ENCODE measurements around the gene GULP1. TPM values are rescaled to one million over a fixed set of nuclear protein-coding genes. Genes with fewer than 3 reads are reported as not detected.

GULP1 gene
- total and polyA plus RNA-seq, 2 experiments from 2014 or later: 28.3 to 41.2 TPM

DNA sequence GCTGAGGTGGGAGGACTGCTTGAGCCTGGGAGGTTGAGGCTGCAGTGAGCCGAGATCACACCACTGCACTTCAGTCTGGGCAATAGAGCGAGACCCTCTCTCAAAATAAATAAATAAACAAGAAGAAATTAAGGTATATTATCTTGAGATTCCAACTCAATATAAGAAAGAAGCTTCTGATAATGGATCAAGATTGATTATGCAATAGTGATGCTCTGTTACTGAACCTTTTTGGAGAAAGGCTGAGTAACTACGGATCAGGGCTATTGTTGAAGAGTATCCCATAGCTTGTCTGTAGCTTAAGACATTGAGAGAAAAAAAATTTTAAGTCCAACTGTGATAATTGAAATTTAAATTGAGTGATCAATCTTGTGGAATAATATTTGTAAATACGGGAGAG, 17.7 kb downstream of the GULP1 start:
- TF ChIP-seq CTCF (IDR thresholded peaks at IDR 0.05; ENCODE audit: low read depth, low read length): no peak
- no peak for DNase-seq (ENCODE audit: low read depth in 1 of 2, low spot score in 1 of 2)

GRCh38 chr2:188314314-188315054, 22.8 kb downstream of the GULP1 start:
- no peaks in the 10 kb centered on the region for H3K27me3 ChIP-seq
- no peak overlapping the region for H3K4me3 ChIP-seq
- H3K36me3 ChIP-seq: no peaks in the 10 kb centered on the region
- no peak for TF ChIP-seq CTCF (IDR thresholded peaks at IDR 0.05; ENCODE audit: low read depth, low read length)
- H3K27ac ChIP-seq: no peak overlapping the region
- H3K4me1 ChIP-seq (ENCODE audit: low read depth): no peaks in the 10 kb centered on the region
- H3K9me3 ChIP-seq (ENCODE audit: low read depth): no peaks in the 10 kb centered on the region
- peak in 1 of 2 donors; percentile 40 for DNase-seq (ENCODE audit: low read depth in 1 of 2, low spot score in 1 of 2)

More for the DNA sequence above, 17.7 kb downstream of the GULP1 start:
- Histone ChIP-seq H3K36me3 (no peaks in the 10 kb centered on the region), H3K4me1 (ENCODE audit: low read depth) (no peaks in the 10 kb centered on the region), H3K27me3 (no peaks in the 10 kb centered on the region), H3K4me3 (no peak overlapping the region), H3K9me3 (ENCODE audit: low read depth) (no peaks in the 10 kb centered on the region), H3K27ac (no peak overlapping the region)

GRCh38 chr2:188315750-188316149, 24.1 kb downstream of the GULP1 start:
- Histone ChIP-seq H3K4me1 (ENCODE audit: low read depth) (no peaks in the 10 kb centered on the region), H3K4me3 (no peak overlapping the region), H3K27ac (no peak overlapping the region), H3K36me3 (no peaks in the 10 kb centered on the region), H3K9me3 (ENCODE audit: low read depth) (no peaks in the 10 kb centered on the region), H3K27me3 (no peaks in the 10 kb centered on the region)
- no peak for TF ChIP-seq CTCF (IDR thresholded peaks at IDR 0.05; ENCODE audit: low read depth, low read length)
- no peak for DNase-seq (ENCODE audit: low read depth in 1 of 2, low spot score in 1 of 2)

DNA sequence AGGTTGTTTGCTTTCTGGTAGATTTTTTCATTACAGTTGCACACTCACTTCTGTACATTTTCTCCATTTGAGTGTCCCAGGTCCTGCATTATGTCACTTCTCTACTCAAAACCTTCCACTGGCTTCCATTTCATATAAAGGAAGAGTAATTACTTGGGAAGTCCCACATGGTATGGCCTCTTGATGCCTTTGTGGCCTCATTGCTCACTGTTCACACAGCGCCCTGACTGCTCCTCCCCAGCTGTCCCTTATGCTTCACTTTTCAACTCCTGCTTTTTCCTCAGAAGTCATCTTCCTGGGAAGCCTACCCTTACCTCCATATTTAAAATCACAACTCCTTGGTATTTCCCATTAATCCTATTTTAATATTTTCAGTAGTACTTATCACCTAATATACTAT, 24.7 kb downstream of the GULP1 start:
- no peak overlapping the region for H3K27ac ChIP-seq

GRCh38 chr2:188316791-188317423, 25.2 kb downstream of the GULP1 start:
- no peaks in the 10 kb centered on the region for H3K27me3 ChIP-seq
- no peaks in the 10 kb centered on the region for H3K9me3 ChIP-seq (ENCODE audit: low read depth)
- DNase-seq (ENCODE audit: low read depth in 1 of 2, low spot score in 1 of 2): no peak
- no peaks in the 10 kb centered on the region for H3K4me1 ChIP-seq (ENCODE audit: low read depth)
- no peak for TF ChIP-seq CTCF (IDR thresholded peaks at IDR 0.05; ENCODE audit: low read depth, low read length)
- H3K27ac ChIP-seq: no peak overlapping the region
- H3K36me3 ChIP-seq: no peaks in the 10 kb centered on the region
- no peak overlapping the region for H3K4me3 ChIP-seq

More for the DNA sequence above, 24.7 kb downstream of the GULP1 start:
- no peak for TF ChIP-seq CTCF (IDR thresholded peaks at IDR 0.05; ENCODE audit: low read depth, low read length)
- no peaks in the 10 kb centered on the region for H3K27me3 ChIP-seq
- H3K4me1 ChIP-seq (ENCODE audit: low read depth): no peaks in the 10 kb centered on the region
- no peaks in the 10 kb centered on the region for H3K9me3 ChIP-seq (ENCODE audit: low read depth)
- no peak overlapping the region for H3K4me3 ChIP-seq
- no peaks in the 10 kb centered on the region for H3K36me3 ChIP-seq
- DNase-seq (ENCODE audit: low read depth in 1 of 2, low spot score in 1 of 2): no peak

Measured in cardiac muscle cell (in vitro differentiated cells and primary cell).